Neural cell (in vitro differentiated cells): ENCODE data around the gene RIMS1.

Experiments used
- EZH2 ChIP-seq: fragments of 200-600, 300-800 bp; shearing (Covaris generic), sonication (generic); IDR thresholded peaks from 2 replicates; pipeline ENCODE4 v1.6.1; 2014; ENCODE audit warnings: antibody characterized with exemption, low read length, borderline replicate concordance, mild to moderate bottlenecking; ENCODE audit not compliant: insufficient read depth, poor library complexity, severe bottlenecking
- MXI1 ChIP-seq: fragments of 450-650 bp; conservative IDR thresholded peaks from 2 replicates; pipeline ENCODE4 v1.6.1; 2014; ENCODE audit warnings: antibody characterized with exemption, mild to moderate bottlenecking; ENCODE audit not compliant: poor library complexity, severe bottlenecking
- RAD21 ChIP-seq: fragments of 450-650 bp; conservative IDR thresholded peaks from 2 replicates; pipeline ENCODE4 v1.6.1; 2014; ENCODE audit warnings: antibody characterized with exemption, mild to moderate bottlenecking, moderate library complexity
- TAF1 ChIP-seq: IDR thresholded peaks from 2 replicates; pipeline ENCODE4 v1.6.1; 2012; ENCODE audit warnings: low read depth
- TF ChIP-seq, protein P1 (sequence below): fragments of 450-650 bp; IDR thresholded peaks from 2 replicates; pipeline ENCODE4 v1.5.1; 2014; ENCODE audit warnings: antibody characterized with exemption, mild to moderate bottlenecking, moderate library complexity; ENCODE audit not compliant: poor library complexity, severe bottlenecking

DNA sequence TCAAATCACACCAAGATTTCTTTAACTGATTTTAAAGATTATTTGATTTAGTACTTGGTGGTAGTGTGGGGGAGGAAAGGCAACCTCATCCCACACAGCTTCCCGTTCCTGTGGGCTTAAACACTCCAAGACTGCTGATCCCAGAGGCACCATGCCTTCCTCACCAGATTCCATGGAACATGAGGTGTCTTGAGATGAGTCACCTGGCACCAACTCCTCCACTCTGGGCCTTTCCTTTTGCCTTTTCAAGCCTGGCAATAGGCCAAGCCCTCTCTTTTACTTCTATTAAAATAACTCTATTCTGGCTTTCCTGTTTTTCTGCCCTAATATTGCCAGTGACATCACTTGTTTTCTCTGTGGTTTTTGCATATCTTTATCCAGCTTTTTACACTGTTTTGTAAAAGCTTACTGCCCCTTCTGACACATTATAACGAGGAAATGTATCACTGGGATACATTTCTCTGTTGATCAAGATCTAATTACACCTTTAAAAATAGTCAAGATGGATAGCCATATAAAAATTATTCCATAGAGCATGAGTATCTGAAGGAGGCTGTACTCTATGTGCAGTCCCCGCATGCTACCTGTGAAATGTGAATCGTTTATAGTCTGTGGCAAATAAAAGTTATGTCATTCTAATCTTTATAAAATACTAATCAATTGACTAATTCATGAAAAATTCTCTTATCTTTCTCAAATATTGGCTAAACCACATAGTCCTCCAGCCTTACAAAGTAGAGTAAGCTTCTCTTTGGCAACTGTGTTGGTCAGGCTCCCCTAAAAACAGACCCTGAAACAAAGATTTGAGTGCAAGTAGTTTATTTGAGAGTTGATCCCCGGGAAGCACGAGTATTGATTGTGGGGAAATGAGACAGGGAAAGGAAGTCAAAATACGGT lies 477.7 kb downstream of the RIMS1 start:
- TF ChIP-seq, protein P1, sequence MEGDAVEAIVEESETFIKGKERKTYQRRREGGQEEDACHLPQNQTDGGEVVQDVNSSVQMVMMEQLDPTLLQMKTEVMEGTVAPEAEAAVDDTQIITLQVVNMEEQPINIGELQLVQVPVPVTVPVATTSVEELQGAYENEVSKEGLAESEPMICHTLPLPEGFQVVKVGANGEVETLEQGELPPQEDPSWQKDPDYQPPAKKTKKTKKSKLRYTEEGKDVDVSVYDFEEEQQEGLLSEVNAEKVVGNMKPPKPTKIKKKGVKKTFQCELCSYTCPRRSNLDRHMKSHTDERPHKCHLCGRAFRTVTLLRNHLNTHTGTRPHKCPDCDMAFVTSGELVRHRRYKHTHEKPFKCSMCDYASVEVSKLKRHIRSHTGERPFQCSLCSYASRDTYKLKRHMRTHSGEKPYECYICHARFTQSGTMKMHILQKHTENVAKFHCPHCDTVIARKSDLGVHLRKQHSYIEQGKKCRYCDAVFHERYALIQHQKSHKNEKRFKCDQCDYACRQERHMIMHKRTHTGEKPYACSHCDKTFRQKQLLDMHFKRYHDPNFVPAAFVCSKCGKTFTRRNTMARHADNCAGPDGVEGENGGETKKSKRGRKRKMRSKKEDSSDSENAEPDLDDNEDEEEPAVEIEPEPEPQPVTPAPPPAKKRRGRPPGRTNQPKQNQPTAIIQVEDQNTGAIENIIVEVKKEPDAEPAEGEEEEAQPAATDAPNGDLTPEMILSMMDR: no peak
- TF ChIP-seq TAF1: no peak
- TF ChIP-seq EZH2: no peak
- no peak for TF ChIP-seq MXI1
- TF ChIP-seq RAD21: no peak
